CD4-positive, alpha-beta T cell treated with Interleukin-1 beta for 1 hour (primary cell): ENCODE measurements around the gene COMMD9.

Source experiments
- DNase-seq, 2 donors: peaks; one replicate each; pipeline ENCODE4 v3.0.0-alpha.2; 2020 to 2022

The COMMD9 gene

DNA sequence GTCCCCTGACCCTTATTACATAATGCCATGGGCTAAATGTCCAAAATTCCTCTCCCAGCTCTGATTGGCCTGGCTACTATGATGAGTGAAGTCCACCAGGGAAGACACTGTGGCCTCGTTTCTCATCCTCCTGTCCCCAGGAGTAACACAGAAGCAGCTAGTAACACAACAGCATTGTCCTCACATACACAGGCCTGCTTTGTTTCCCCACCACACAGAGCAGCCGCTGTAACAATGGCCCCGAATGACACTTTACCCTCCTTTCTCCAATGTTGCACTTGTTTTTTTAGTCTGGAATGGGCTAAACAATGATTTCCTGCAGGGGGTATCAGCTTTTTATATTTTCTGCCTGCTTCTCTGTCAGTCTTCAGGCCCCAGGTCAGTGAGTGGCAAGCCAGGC, 6.7 kb upstream of the COMMD9 start, which contains the start of gene PRR5L:
Gene PRR5L, plus strand, starts transcription at position 363 of the 400 bp plus-strand sequence. CDS start 104,834 bp downstream, outside the sequence.
- no peak for DNase-seq

DNA sequence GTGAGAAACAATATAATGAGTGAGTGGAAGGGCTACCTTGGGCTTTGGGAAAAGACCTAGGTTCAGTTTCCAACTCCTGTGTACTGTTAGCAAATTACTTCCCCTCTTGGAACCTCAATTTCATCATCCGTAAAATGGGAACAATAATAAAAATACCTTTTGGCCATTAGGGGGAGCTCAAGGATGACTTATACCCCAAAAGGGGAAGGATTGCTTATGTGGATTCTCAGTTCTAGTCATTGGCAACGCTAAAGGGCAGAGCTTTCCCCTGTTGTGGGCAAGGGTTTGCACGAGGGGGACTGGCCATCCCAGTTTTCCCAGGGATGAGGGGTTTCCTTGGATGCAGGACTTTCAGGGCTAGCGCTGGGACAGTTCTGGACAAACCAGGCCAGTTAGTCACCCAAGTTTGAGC, 3.1 kb upstream of the COMMD9 start:
- DNase-seq: peak in 1 of 2 donors; percentile 69

DNA sequence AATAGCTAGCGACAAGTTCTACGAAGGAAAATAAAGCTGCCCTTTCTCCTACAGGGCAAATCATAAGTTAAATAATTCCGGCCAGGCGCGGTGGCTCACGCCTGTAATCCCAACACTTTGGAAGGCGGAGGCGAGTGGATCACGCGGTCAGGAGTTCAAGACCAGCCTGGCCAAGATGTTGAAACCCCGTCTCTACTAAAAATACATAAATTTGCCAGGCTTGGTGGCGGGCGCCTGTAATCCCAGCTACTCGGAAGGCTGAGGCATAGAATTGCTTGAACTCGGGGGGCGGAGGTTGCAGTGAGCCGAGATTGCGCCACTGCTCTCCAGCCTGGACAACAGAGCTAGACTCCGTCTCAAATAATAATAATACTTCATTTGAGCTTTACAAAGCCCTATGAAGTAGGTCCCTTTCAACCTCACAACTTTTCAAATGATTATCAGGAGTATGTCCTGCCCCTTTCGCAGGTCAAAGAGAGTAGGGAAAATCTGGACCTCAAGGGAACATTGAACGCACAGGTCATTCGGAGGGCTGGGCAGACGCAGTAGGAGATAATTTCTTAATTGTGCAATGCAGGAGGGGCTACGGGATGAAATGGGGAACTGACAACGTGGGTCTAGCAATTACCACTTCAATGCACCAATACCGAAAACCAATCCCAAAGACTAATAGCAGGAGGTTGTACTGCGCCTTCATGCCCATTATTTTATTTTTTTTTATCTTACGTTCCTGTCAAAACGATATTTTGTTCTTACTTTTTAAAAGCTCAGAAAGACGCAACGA, 590 bp downstream of the COMMD9 start:
- no peak for DNase-seq

DNA sequence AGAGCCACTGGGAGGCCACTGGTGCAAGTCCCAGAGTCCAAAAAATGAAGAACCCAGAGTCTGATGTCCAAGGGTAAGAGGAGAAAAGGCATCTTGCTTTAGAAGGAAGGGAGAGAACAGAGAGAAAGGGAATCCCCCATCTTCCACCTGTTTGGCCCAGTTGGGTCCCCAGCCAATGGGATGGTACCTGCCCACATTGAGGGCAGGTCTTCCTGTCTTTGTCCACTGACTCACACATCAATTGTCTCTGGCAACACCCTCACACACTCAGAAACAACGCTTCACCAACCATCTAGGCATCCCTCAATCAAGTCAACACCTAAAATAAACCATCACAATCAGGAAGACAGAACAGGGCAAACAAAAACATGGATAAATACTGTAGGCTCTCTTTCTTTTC, 6.3 kb downstream of the COMMD9 start:
- DNase-seq: no peak

DNA sequence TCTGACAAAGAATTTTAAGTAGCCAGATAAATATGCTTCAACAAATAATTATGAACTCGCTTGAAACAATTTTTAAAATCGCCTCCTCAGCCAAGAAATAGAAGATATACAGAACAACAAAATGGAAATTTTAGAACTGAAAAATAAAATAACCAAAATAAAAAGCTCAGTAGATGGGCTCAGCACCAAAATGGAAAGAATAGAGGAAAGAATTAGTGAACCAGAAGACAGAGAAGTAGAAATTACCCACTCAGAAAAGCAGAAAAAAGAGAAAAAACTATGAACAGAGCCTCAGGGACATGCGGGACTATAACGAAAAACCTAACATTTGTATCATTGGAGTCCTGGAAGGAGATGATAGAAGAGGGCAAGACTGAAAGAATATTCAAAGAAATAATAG, 7.4 kb downstream of the COMMD9 start:
- no peak for DNase-seq

DNA sequence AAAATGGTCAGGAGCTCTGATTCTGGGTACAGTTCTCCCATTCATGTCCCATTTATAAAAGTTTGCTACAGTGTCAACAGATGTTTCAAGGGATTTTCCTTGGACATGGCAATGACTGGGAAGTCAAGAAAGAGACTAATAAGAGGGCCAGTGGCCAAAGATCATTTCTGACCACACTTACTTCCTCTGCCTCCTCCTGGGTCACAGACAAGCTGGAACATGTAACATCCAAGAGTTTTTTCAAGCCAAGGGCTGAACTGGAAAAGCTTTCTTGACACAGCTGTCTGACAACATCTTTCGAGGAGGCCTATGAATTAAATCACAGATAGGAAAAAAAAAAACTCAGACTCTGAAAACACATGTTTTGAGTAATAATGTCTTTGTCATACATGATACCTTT, 8.7 kb downstream of the COMMD9 start:
- DNase-seq: no peak

DNA sequence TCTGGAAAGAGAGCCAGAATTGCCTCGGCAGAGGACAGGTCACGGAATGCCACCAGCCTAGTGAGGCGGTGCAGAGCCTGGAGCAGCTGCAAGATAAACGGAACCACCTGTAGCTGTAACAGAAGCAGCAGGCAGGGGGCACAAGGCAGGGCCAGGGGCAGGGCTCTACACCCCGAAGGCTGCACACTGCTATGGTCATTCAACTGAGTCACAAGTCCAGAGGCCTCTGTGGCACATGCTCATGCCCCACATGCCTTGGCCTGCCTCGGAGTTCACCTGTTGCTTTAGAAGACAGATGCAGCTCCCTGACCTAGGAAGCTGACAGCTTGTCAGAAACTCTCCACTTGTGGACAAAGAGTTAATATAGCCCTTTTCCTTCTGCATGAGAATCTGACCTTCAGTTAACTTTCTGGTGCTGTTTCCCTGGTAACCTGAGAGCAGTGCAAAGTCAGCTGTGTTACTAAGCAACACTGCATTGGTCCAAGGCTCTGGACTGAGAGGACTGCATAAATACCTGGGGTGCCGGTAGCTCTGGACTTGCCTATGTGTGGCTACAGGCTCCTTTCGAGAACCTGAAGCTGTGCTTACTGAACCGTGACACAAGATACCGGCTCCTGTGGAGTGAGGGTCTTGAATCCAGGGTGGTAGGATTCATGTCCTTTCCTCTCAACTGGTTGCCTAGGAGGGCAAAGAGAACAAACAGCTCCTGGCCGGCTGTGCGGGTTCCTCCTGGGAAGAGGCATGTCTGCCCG, 10.5 kb downstream of the COMMD9 start:
- DNase-seq: no peak

DNA sequence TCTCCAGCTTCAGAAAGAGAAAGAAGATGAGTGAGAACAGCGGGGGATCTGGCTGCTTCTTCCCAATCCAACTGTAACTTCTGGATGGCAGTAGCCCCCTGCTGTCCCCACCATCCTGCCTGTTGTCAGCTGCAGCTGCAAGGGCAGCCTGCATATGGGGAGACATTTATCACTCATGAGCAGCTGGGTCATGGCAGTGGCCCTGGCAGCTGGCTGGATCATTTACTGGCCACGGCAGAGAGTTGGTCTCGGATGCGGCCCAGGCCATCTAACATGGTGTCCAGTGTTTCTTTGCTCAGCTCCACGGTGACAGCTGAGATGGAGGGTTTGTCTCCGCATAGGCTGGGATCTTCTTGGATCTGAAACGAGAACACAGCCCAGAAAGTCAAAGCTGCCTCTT, 14.8 kb downstream of the COMMD9 start:
- DNase-seq: no peak

DNA sequence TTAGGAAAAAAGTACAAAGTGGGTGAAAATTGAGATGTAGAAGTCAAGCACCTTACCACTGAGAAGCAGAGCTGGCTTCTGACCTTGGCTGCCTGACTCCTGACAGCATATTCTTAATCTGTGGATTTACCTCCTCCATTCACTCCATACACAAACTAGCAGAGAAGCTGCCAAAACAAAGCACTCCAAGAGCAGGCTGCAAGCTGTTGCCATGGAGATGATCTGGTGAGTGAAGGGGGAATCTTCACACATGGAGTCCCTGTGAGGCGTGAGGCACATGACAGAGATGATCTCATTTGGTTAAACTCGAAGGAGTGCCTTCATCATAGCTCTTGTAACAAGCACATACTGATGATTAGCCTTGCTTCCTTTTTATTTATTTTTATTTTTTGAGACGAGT, 16.1 kb downstream of the COMMD9 start:
- DNase-seq: no peak

DNA sequence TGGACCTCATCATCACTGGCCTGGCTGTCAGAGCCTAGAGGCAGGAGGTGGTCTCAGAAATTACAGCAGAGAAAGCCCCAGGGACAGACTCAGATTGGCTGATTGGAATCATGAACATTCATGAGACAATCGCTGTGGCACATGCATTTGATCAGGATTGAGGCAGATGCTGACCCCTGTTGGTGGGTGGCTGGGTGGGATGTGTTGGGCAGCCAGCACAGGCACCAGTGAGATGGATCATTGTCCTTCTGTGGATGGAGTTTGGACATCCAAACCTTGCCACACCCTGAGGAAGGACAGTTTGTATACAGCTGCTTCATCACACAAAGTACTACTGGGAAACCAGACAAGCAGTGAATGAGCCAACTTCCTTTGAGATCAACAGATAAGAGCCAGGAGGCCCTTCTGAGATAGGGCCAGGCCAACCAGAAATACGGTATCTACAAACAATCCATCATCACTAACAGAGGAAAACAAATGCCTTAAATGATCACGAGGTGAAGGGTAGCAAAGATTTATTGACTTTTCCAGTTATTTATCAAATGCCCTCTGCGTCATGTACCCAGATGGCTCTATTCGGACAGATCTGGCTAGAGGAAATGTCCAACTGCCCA, 17.3 kb downstream of the COMMD9 start:
- DNase-seq: no peak

DNA sequence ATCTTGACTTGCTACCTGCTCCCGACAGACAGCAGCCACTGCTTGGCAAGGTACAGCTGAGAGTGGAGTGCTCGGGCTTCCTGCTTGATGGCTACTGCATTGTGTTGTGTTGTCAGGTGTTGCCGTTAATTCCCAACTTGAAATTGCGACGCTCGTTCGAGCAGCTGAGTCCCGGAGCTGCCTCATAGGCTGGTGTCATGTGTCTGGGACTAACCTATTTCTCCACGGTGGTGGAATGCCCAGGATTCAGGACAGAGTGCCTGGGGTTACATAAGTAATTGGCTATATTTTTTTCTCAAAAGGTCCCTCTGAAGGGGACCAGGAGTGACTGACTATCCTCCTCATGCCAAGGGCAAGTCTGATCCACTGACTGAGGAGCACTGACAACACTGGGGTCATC, 18.5 kb downstream of the COMMD9 start:
- no peak for DNase-seq

DNA sequence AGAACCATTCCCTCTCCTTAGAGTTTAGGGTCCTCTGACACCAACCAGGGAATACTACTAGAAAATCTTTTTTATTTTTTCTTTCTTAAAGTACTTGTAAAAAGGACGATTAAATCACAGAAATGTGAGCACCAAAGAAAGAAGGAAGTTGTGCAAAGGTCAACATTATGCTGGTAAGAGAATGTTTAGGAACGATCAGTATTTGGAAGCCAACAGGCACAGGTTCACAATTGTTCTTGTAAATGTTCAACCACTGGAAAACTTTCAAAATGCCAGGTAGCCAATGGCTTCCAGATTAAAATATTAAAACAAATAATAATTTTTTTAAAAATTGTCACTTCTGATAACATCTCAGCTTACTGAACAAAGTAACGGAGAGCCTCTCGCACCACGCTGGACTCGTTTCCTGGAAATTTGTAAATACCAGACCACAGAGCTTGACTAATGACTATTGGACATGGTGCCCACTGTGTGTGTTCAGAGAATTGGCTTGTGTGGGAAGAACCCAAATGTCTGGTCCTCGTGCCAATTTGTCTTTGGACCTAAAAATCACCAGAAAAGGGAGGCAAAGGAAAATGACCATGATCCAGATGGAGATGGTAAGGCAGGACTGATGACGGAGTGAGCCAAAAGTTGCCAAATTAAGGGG, 20.8 kb downstream of the COMMD9 start:
- DNase-seq: no peak

DNA sequence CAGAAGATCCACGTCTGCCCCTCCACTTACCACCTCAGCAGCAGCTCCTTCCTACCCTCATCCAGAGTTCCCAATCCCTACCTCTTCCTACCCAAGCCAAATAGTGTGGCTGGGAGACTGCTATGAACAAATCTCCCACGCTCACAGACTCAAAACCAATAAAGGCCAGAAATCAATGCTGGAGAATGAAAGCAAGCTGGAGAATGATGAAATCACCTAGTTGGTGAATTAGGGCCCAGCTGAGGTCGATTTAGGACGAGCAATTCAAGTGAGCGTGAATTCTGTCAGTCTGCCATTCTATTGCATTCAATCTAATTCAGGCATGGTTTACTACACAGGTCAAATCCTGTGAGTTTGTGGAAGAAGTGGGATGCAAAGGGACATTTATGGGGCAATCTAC, 22.5 kb downstream of the COMMD9 start:
- no peak for DNase-seq

DNA sequence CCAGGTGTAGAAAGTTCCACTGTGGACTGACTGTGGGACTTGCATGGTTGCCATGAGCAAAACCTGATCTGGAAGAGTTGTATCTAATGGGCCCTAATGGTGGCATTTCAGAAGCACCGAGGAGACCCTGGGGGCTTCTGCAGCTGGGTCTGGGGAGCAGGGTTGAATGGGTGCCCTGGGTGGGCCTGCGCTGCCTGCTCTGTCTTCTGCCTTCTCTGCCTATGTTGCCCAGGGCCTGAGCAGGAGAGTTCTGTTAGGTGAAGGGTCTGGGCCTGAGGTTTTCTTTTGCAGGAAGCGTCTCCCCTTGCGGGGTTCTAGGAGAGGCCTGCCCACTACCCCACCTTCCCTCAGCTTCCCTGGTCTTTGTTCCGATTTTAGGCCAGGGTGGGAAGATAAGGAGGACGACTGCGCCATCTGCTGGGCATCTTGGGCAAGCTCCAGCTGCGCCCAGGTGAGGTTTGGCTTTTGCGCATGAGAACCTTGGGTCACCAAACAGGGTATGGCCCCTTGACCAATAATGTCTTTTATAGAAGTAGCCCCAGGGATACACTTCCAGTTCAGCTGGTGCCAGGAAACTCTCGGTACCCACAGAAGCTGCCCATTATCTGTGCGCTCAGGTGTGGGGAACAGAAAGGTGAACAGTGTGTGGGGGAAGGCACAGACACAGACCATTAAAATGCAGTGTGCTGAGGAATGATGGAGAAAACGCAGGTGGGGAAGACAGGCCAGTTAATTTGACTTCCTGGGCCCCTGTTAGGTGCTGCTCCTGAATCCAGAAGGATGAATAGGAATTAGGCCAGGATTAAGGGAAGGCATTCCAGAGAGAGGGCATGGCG, 23.2 kb downstream of the COMMD9 start:
- peak; percentile 35 to 36 for DNase-seq

DNA sequence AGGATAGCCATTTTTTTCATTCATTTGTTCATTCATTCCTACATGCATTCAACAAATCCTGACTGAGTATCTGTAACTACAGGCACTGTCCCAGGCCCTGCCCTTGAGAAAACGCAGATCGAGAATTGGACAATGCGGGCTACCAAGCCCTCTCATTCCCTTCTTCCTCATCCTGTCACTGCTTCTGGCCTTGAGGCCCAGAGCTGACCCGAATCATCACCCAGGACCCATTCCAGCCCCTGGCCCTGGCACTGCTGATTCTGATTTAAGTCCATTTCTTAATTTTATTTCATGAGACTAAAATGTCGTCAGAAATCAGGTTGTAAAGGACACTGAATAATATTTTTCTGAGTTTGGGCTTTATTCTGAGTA, 24.3 kb downstream of the COMMD9 start:
- DNase-seq: no peak

DNA sequence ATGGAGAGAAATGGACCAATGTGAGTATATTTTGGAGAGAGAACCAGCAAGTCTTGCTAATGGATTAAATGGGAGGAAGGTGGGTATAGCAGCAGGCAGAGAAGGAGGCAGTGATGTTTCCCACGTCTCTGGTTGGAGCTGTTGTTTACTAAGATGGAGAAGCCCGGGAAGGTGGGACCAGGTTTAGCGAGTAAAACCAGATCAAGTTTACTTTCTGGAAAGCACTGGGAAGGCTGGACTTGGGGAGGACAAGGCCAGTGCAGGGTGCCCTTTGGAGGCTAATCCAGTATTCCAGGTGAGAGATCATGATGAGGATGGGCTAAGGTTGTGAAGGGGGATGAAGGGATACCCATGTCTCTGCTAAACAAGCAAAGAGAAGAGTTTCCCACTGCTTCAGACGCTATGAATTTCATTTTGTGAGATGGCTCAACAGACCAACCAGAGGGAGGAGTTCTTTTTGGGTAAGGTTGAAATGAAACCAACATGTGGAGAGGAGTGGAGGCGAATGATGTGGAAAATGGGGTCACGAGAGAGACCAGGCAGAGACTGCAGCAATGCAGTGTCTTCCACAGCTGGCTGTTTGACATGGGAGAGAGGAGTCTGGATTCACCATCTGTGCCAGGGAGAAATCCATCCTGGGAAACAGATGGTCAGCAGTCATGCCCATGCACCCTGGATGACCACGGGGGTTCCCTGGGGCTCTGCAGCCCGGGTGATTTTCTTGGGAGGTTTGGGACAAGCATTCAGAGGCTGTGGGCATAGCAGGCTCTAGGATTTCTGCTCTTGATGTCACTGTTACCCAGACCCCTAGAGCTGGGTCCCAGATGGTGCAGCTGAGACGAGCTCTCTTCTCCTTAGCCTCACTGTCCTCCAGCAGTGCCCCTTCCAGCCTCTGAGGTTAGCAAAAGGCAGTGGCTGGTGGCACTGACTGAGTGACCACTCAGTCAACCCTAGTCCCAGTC, 24.9 kb downstream of the COMMD9 start:
- DNase-seq: no peak

DNA sequence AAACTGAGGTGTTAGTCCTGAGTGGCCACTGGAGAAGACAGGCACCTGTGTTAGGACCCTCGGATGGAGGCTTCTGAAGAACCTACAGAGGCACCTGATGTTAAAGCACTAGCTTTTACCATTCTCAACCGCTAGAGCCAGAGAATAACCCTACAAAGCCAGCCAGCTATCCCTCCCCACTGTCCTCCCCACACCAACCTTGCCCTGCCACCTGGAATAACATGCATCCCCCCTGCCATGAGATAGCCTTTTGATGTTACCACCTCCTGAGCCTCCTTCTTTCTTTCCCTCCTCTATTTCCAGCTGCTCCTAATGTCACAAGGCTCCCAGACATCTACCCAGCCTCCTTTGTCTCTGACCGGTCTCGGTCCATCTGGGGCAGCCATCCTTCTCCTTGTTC, 28.1 kb downstream of the COMMD9 start:
- DNase-seq: no peak

DNA sequence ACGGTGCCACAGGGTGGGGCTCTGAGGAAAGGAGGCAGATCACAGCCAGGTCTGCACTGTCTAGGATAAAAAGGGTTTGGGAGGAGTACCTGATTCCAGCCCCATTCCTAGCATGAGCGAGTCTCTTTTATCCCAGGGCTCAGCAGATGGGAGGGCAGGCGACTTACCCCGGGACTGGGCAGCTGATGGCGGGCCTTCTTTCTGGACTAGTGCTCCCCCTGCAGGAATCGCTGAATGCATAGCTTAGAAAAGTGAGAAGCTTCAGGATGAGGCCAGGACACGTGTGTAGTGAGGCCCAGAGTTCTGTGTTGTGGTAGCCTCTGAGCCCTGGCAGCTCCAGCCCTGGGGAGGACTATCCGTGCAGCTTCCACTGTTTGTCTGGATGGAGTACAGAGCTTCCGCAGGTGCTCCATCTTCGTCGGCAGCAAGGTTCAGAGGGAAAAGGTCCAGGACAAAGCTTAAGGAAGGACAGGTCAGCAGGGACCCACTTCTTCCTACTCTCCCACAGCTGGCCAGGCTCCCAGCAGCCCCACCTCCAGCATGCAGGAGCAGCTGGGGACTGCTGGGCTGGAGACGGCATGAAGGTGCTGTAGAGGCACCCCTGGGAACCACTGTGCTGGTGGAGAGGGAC, 30.4 kb downstream of the COMMD9 start:
- DNase-seq: peak in 1 of 2 donors; percentile 9

DNA sequence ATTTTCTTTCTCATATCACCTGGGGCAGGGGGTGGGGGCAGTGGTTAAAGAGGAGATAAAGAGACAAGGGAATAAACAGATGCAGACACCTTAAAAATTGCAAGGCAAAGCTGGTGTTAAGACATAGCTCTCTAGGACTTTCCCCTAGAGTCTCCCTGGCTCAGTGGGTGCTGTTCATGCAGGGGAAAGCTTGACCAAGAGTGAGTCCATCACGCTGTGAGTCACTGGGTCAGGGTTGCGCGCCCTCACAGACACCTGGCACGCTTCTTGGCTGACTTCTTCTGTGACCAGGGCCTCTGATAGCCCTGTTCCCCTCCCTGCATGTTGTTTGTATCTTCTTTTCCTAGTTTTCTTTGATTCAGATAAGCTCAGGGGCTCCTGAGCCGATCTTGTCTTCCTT, 31.9 kb downstream of the COMMD9 start:
- DNase-seq: no peak

DNA sequence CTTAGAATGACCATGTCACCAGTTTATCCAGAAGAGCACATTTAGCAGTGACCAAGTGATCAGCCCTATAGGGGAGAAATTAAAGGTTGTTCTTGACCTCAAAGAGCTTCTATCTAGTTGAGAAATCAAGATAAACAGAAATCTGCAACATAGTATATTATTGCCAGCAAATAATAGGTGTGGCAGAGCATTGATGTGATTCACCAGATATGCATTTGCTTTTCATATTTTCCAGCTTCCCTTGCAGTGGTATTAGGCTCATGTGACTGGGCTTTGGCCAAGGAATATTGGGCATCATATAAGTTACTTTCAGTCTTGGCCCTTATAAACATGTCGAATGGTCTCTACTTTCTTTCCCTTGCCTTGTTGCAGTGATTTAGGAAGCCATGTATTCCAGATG, 34.5 kb downstream of the COMMD9 start:
- no peak for DNase-seq

DNA sequence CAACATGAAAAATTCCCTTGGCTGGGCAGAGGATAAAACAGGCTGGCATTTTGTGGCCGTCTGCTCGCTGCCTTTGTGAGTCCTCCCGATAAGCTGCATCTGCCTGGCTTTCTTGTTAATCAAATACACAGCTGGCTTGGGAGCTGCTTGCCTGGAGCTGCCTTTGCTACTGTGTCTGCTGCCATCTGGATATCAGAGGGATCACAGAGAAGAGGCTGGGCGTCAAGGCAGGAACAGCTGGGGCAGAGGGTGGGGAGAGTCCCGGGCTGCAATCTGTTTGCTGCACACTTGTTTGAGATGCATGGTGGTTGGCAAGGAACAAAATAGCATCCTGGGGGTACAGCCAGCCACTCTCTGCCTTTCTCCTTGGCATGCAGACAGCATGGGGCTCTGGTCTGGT, 36.0 kb downstream of the COMMD9 start:
- DNase-seq: no peak
